Mesenchymal stem cell (in vitro differentiated cells and primary cell): ENCODE measurements around the gene CYP46A1.
A peak's percentile ranks its signal among the peaks of the same experiment; 100 is the strongest.
"Not testable (repeated sequence)": the region's sequence is repeated elsewhere in the genome, so short reads cannot be mapped to it uniquely, and the experiment has no call there.

Source experiments
- DNase-seq: peaks from one replicate; pipeline ENCODE4 v3.0.0-alpha.2; 2013
- H2AFZ ChIP-seq: one replicate; pipeline ENCODE4 v1.6.1; 2013; ENCODE audit warnings: low read depth, mild to moderate bottlenecking, control low read depth, inconsistent platforms, low read length, moderate library complexity
- H2AK5ac ChIP-seq: 2 replicates; pipeline ENCODE4 v1.6.1; 2013; ENCODE audit warnings: low read length, moderate library complexity, mild to moderate bottlenecking, inconsistent platforms; ENCODE audit not compliant: severe bottlenecking
- H2BK120ac ChIP-seq: one replicate; pipeline ENCODE4 v1.6.1; 2013; ENCODE audit warnings: low read depth, mild to moderate bottlenecking, inconsistent platforms, low read length, moderate library complexity
- H2BK12ac ChIP-seq, 2 experiments: one replicate each; pipeline ENCODE4 v1.6.1; 2013; ENCODE audit warnings: inconsistent platforms in 2 of 2, low read length in 2 of 2, mild to moderate bottlenecking in 2 of 2, moderate library complexity in 2 of 2, control low read depth in 1 of 2
- H2BK15ac ChIP-seq: one replicate; pipeline ENCODE4 v1.6.1; 2013; ENCODE audit warnings: mild to moderate bottlenecking, low read depth, inconsistent platforms; ENCODE audit not compliant: poor library complexity, severe bottlenecking
- H2BK5ac ChIP-seq: 2 replicates; pipeline ENCODE4 v1.6.1; 2013; ENCODE audit warnings: low read depth, mild to moderate bottlenecking, low read length, control low read depth, inconsistent platforms; ENCODE audit not compliant: poor library complexity, severe bottlenecking
- H3K14ac ChIP-seq, 2 experiments: one replicate each; pipeline ENCODE4 v1.6.1; 2013; ENCODE audit warnings: inconsistent platforms in 2 of 2, low read length in 2 of 2, control low read depth in 1 of 2, mild to moderate bottlenecking in 1 of 2, moderate library complexity in 1 of 2
- H3K18ac ChIP-seq, 2 experiments: one replicate each; pipeline ENCODE4 v1.6.1; 2013; ENCODE audit warnings: inconsistent platforms in 2 of 2, low read length in 2 of 2, control low read depth in 1 of 2, low read depth in 1 of 2, mild to moderate bottlenecking in 1 of 2
- H3K23ac ChIP-seq, 2 experiments: one replicate each; pipeline ENCODE4 v1.6.1; 2013; ENCODE audit warnings: inconsistent platforms in 2 of 2, low read length in 2 of 2, mild to moderate bottlenecking in 2 of 2, moderate library complexity in 2 of 2, control low read depth in 1 of 2
- H3K27ac ChIP-seq: 2 replicates; pipeline ENCODE4 v1.5.1; 2013; ENCODE audit warnings: mild to moderate bottlenecking, moderate library complexity, low read length, control low read depth, inconsistent platforms; ENCODE audit not compliant: poor library complexity, severe bottlenecking
- H3K27me3 ChIP-seq, 2 experiments: 2 replicates each; pipeline versions ENCODE4 v1.6.1 to v1.7.0; 2013; ENCODE audit warnings: low read length in 2 of 2, mild to moderate bottlenecking in 2 of 2, moderate library complexity in 2 of 2, control low read depth in 1 of 2, inconsistent platforms in 1 of 2; ENCODE audit not compliant: control insufficient read depth in 1 of 2, insufficient read depth in 1 of 2
- H3K36me3 ChIP-seq, 2 experiments: 2 replicates each; pipeline versions ENCODE4 v1.6.1 to v1.7.0; 2013; ENCODE audit warnings: low read length in 2 of 2, control low read depth in 1 of 2, inconsistent platforms in 1 of 2, low read depth in 1 of 2, mild to moderate bottlenecking in 1 of 2; ENCODE audit not compliant: insufficient read depth in 2 of 2, control insufficient read depth in 1 of 2
- H3K4ac ChIP-seq, 2 experiments: one replicate each; pipeline ENCODE4 v1.6.1; 2013; ENCODE audit warnings: inconsistent platforms in 2 of 2, low read length in 2 of 2, mild to moderate bottlenecking in 2 of 2, moderate library complexity in 2 of 2, control low read depth in 1 of 2, low read depth in 1 of 2
- H3K4me1 ChIP-seq: 2 replicates; pipeline ENCODE4 v1.6.1; 2013; ENCODE audit warnings: low read depth, low read length, control low read depth; ENCODE audit not compliant: control insufficient read depth, insufficient read depth
- H3K4me2 ChIP-seq: 2 replicates; pipeline ENCODE4 v1.6.1; 2013; ENCODE audit warnings: low read length, mild to moderate bottlenecking, inconsistent platforms; ENCODE audit not compliant: poor library complexity, severe bottlenecking
- H3K4me3 ChIP-seq, 2 experiments: 2 replicates each; pipeline versions ENCODE4 v1.5.1 to v1.7.0; 2013; ENCODE audit warnings: low read length in 2 of 2, mild to moderate bottlenecking in 2 of 2, control low read depth in 1 of 2, low read depth in 1 of 2; ENCODE audit not compliant: insufficient read depth in 1 of 2
- H3K79me1 ChIP-seq: replicated peaks from 2 replicates; pipeline ENCODE4 v1.6.1; 2013; ENCODE audit warnings: mild to moderate bottlenecking, control low read depth, low read length, inconsistent platforms; ENCODE audit not compliant: poor library complexity, severe bottlenecking
- H3K9ac ChIP-seq: 2 replicates; pipeline ENCODE4 v1.7.0; 2013; ENCODE audit warnings: mild to moderate bottlenecking, low read length, moderate library complexity
- H3K9me3 ChIP-seq: 2 replicates; pipeline ENCODE4 v1.7.0; 2013; ENCODE audit warnings: mild to moderate bottlenecking, low read length; ENCODE audit not compliant: control insufficient read depth
- H4K8ac ChIP-seq: one replicate; pipeline ENCODE4 v1.6.1; 2013; ENCODE audit warnings: inconsistent platforms, mild to moderate bottlenecking, low read length, moderate library complexity
- H4K91ac ChIP-seq: one replicate; pipeline ENCODE4 v1.6.1; 2013; ENCODE audit warnings: mild to moderate bottlenecking, low read length, inconsistent platforms
- WGBS: methylation state at CpG from one replicate; pipeline ENCODE4 v1.1.7; 2013; ENCODE audit warnings: mixed read lengths; 5-methylcytosine and 5-hydroxymethylcytosine counted together

CYP46A1 gene

DNA sequence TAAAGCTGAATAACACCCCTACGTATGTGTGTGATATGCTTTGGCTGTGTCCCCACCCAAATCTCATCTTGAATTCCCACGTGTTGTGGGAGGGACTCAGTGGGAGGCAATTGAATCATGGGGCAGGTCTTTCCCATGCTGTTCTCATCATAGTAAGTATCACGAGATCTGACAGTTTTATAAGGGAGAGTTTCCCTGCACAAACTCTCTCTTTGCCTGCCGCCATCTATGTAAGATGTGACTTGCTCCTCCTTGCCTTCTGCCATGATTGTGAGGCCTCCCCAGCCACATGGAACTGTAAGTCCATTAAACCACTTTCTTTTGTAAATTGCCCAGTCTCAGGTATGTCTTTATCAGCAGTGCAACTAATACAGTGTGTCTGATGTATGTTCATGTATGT lies 78.8 kb downstream of the CYP46A1 start:
- H2AFZ ChIP-seq, H2BK120ac ChIP-seq, H3K14ac ChIP-seq, H3K27me3 ChIP-seq, H3K36me3 ChIP-seq, H3K9ac ChIP-seq, H2BK12ac ChIP-seq, H3K79me1 ChIP-seq, H3K4me3 ChIP-seq, DNase-seq, H3K18ac ChIP-seq, H3K23ac ChIP-seq, H3K4ac ChIP-seq, H2BK5ac ChIP-seq, H2AK5ac ChIP-seq, H4K8ac ChIP-seq, H3K27ac ChIP-seq, H3K4me2 ChIP-seq, H3K9me3 ChIP-seq, H2BK15ac ChIP-seq, H4K91ac ChIP-seq: not testable (repeated sequence)
- WGBS = 85% methylated on average over 4 of the region's 4 CpGs
- peaks cover 23% of the 10 kb centered on the region for H3K4me1 ChIP-seq

GRCh38 chr14:99763527-99764221 lies 79.6 kb downstream of the CYP46A1 start:
- no peak overlapping the region for H4K8ac ChIP-seq

DNA sequence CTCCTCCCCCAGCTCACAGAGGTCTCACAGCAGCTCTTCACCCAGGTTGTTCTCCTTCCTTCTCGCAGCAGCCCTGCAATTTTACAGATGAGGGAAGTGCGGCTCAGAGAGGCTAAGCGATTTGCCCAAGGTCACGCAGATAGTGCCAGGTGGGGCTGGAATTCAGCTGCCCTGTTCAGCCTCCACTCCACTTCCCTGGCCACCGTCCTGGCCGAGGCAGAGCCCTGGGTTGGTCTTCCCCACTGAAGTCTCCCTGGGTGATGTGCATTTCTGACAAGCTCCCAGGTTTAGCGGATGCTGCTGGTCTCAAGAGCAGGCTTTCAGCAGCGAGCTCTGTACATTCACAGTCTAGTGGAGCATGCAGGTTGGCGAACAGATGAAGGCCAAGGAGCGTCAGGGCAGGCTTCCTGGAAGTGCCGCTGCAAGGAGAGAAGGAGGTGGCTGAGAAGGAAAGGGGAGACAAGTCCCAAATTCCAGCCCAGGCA lies 80.2 kb downstream of the CYP46A1 start:
- Histone ChIP-seq H3K36me3 (no peaks in the 10 kb centered on the region), H2BK120ac (no peak overlapping the region), H3K18ac (no peak overlapping the region), H3K14ac (peak overlapping the region in 1 of 2 experiments; percentile 22), H3K79me1 (no peaks in the 10 kb centered on the region), H2AFZ (no peak overlapping the region), H2BK15ac (no peak overlapping the region), H2BK5ac (no peak overlapping the region), H3K4me1 (peaks cover 9% of the 10 kb centered on the region), H3K9ac (no peak overlapping the region), H4K91ac (no peak overlapping the region), H2AK5ac (no peak overlapping the region), H2BK12ac (no peak overlapping the region), H3K4ac (no peak overlapping the region), H3K27me3 (no peaks in the 10 kb centered on the region), H3K9me3 (no peaks in the 10 kb centered on the region), H3K4me3 (no peak overlapping the region), H3K27ac (no peak overlapping the region), H4K8ac (no peak overlapping the region), H3K23ac (no peak overlapping the region), H3K4me2 (no peak overlapping the region)
- DNase-seq = no peak
- 88% methylated on average over 11 of the region's 11 CpGs for WGBS

More at GRCh38 chr14:99763527-99764221, 79.6 kb downstream of the CYP46A1 start:
- Histone ChIP-seq H2BK120ac (no peak overlapping the region), H2BK15ac (no peak overlapping the region), H2BK5ac (no peak overlapping the region), H3K4me2 (no peak overlapping the region), H2AK5ac (no peak overlapping the region), H3K36me3 (no peaks in the 10 kb centered on the region), H3K79me1 (no peaks in the 10 kb centered on the region), H3K9ac (no peak overlapping the region), H3K23ac (no peak overlapping the region), H2BK12ac (no peak overlapping the region), H3K18ac (no peak overlapping the region), H3K4ac (no peak overlapping the region), H3K27me3 (no peaks in the 10 kb centered on the region), H3K9me3 (no peaks in the 10 kb centered on the region), H3K14ac (no peak overlapping the region), H2AFZ (no peak overlapping the region), H4K91ac (no peak overlapping the region), H3K27ac (no peak overlapping the region), H3K4me3 (no peak overlapping the region), H3K4me1 (peaks cover 15% of the 10 kb centered on the region)
- no peak for DNase-seq
- WGBS = 85% methylated on average over 9 of the region's 13 CpGs

DNA sequence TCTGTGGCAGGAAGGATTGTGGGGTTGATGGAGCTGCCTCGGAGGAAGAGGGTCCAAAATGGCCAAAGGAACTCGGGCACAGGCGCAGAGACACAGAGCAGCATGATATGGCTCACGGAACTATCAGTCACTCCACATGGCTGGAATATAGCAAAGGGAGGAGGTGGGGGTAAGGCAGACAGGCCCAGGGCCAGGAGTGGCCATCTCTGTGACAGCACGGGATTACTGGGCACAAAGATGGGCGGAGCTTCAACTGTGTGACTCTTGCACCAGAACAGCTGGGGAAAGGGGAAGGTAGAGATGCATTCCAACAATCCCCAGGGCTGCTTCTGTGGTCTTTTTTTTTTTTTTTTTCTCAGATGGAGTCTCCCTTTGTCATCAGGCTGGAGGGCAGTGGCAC lies 84.3 kb downstream of the CYP46A1 start:
- Histone ChIP-seq H3K14ac (no peak overlapping the region), H3K4me3 (no peak overlapping the region), H2BK15ac (no peak overlapping the region), H3K4me1 (peaks cover 5% of the 10 kb centered on the region), H3K4ac (no peak overlapping the region), H2AFZ (no peak overlapping the region), H2BK12ac (no peak overlapping the region), H4K8ac (no peak overlapping the region), H2BK5ac (no peak overlapping the region), H3K36me3 (no peaks in the 10 kb centered on the region), H2BK120ac (no peak overlapping the region), H3K9me3 (no peaks in the 10 kb centered on the region), H3K18ac (no peak overlapping the region), H3K79me1 (no peaks in the 10 kb centered on the region), H3K4me2 (no peak overlapping the region), H3K27ac (no peak overlapping the region), H4K91ac (no peak overlapping the region), H3K27me3 (no peaks in the 10 kb centered on the region), H3K9ac (no peak overlapping the region), H3K23ac (no peak overlapping the region), H2AK5ac (no peak overlapping the region)
- 83% methylated on average over 6 of the region's 6 CpGs for WGBS
- DNase-seq = peak; percentile 58
